Activated CD4-positive, alpha-beta T cell treated with anti-CD3 and anti-CD28 coated beads, Interleukin-2, amount 50 U/mL, for 1 hour (primary cell): ENCODE results near the gene DNHD1.

Source experiments
- DNase-seq: peaks from one replicate; pipeline ENCODE4 v3.0.0-alpha.2; 2020

DNHD1 gene

GRCh38 chr11:6497069-6497839, at the start of gene DNHD1:
Gene DNHD1 (plus strand): TSS chr11:6497280. CDS start chr11:6498216, 936 bp downstream.
- no peak for DNase-seq

DNA sequence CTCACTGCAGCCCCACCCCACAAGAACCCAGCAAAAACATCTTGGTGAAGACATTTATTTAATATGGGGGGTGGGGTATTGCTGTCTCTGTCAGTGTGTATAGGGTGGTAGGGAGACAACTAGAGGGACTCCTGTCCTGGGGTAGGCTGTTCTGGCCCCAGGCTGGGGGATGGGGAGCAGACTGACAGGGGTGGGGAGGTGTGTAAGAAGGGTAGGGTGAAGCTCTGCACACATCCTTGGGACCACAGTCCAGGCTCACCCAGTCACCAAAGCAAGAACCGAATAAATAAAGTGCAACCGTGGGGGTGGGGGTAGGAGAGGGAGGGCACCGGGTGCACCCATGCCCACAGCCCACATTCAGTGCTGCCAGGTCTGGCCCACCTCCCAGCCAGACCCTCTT, 48.5 kb upstream of the DNHD1 start:
- DNase-seq = no peak

- no peak for DNase-seq
Observed at GRCh38 chr11:6452219-6452618, 44.9 kb upstream of the DNHD1 start.

- DNase-seq = no peak
Observed at GRCh38 chr11:6453152-6453551, 43.9 kb upstream of the DNHD1 start.

- no peak for DNase-seq
Observed at GRCh38 chr11:6455070-6455469, 42.0 kb upstream of the DNHD1 start.

GRCh38 chr11:6456361-6457073, 40.6 kb upstream of the DNHD1 start:
- DNase-seq = no peak

- no peak for DNase-seq
Observed at GRCh38 chr11:6457581-6458320, 39.3 kb upstream of the DNHD1 start.

- DNase-seq = no peak
Observed at GRCh38 chr11:6458352-6459098, 38.6 kb upstream of the DNHD1 start.

DNA sequence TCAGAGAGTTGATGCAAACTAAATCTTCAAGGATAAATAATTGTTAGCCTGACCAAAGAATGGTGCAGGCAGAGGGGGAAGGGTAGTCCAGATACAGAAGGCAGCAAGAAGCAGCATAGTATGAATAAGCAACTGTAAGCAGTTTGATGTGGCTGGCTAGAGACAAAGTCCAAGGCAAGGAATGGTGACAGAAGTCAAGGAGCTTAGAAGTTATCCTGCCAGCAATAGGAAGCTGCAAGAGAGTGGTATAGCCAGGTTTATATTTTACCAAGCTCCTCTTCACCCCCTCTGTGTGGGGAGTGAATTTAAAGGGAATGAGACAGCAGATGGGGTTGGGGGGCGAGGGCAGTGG, 38.0 kb upstream of the DNHD1 start:
- DNase-seq = no peak

DNA sequence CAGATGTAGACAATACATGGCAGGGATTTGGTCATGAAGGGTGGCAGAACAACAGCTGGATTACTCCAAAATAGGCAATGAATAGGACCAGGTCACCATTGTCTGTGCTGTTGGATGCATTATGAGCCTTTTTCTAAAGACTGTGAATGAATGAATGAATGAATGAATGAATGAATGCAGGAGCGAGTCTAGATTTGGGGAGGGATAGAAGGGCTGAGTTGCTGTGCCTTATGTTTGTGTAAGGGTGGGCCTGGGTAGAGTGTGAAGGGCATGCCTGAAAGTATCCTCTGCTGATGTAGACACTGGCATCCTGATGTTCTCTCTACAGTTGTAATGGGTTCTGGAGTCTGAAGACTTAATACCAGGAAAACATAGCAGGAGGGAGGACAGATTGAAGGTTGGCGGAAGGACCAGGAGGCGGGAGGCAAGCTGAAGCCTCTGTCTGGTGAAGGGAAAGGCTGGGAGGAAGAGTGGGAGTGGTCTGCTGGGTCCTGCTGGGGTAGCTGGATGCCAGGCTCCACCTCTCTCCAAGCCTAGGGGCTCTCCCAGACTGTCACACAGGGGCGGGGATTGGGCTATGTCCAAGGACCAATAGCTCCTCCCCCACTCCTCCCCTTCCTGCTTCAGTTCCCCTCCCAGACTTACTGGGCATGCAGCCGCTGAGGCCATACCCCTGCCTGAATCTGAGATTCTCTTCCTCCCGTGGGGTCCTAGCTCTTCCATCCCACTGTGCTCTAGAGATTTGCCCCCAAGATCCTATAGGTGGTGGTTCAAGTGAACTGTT, 28.2 kb upstream of the DNHD1 start:
- DNase-seq = no peak

DNA sequence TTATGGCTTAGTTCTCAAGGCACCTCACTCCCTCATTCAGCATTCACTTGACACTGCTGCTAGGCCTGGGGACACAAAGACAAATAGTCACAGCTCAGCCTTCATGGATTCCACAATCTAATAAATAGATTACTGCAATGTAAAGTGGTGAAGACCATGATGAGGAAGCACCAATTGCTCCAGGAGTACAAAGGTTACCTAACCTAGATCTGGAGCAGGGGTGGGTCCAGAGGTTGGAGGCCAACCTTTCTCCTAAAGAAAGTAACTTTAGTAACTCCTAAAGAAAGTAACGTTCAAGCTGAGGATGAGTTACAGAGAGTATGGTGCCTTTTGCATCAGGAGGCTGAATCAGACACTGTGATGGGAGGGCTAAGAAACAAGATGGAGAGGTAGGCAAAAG, 27.5 kb upstream of the DNHD1 start:
- no peak for DNase-seq

DNA sequence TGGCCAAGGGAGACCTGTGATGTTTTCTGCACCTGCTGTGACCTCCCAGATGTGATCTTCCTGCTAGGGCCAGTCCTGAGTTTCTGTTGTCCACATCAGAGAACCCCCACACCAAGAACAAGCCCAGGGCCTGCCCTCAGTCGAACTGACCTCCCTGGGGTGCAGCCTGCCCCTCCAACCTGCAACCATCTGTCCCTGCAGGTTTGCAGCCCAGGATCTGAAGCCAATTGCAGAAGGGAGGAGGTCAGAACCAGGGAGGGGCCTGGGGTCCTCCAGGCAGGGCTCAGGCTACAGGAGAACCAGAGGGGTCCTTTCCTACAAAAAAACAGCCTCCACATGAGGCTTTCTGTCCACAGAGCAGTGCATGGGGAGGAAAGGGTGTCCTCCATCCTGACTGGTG, 24.1 kb upstream of the DNHD1 start:
- DNase-seq = no peak

DNA sequence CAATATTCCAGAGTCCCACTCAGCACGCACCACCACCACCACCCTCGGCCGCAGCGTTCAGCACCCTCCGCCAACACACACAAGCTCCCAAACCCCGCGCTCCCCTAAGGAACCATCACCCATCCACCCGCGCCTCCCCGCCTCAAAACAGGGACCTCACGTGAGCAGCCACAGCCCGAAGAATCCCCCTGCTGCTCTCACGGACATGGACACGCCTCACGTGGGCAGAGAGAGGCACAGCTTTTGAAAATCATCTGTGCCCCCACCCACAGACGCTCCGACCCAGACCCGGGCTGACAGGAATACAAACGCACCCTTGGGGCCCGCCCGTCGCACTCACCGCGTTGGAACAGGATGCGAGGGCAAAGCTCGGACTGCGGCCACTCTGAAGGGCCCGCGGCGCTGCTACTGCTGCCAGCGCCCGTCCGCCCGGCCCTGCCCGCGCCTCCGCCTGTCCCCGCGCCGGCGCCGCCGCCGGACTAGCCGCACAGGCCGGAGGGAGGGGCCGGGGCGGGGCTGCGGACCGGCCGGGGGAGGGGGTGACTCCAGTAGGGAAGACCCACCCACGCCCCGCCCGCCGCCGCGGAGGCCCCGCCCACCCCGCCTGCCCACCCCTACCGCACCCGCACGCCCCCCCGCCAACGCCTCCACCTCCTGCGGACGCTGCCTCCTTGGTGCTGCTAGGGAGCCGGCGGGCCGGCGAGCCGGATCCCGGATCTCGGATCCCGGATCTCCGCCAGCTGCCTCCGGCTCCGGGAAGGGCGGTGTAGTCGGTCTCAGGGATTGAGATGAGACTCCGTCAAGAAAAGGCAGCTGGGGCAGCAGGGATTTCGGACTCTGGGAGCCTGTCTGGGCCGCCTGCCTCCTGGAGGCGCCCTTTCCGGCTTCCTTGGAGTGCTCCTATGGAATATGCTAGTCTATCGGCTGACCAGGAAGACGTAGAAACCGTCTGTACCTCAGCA, 23.3 kb upstream of the DNHD1 start, which contains the start of gene TRIM3:
TSS of gene TRIM3 (minus strand) at position 491 of the 962 bp plus-strand sequence. CDS start 8,246 bp downstream, outside the sequence.
- DNase-seq = peak; percentile 69

GRCh38 chr11:6474413-6474792, 22.7 kb upstream of the DNHD1 start:
- DNase-seq = no peak

GRCh38 chr11:6474806-6475500, 22.1 kb upstream of the DNHD1 start:
- DNase-seq = no peak

DNA sequence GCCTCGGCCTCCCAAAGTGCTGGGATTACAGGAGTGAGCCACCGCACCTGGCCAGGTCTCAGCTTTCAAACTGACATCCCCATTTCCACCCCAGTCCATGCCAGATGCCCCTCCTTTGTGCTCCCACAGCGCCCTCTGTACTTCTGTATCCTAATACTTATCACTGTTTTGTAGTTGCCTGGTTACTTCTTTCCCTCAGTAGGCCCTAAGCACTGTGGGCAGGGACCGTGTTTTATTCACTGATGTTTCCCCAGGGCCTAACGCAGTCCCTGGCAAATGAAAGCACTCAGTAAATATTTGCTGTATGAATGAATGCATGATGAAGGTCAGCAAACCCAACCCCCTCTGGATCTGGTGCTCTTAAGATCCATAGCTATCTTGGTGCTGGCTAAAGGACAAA, 21.1 kb upstream of the DNHD1 start:
- DNase-seq = no peak

DNA sequence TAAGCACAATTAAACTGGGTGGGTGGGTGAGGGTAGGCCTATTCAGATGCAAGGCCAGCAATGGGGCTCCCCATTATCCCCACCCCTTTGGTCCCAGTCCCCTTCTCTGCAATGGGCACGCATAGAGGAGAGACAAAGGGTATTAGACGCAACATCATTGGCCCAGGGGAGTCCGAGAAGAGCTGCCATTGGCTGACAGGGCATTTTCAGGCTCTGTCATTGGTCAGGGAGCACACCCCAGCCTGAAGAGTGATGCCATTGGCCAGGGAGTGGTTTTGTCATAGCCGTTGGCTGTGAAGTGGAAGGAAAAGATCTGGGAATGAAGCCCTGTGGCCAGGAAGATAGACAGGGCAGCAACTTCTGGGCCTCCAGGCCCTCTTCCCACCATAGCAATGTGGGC, 20.5 kb upstream of the DNHD1 start:
- DNase-seq = no peak

GRCh38 chr11:6480299-6480914, 16.7 kb upstream of the DNHD1 start:
- DNase-seq = no peak

- peak; percentile 96 for DNase-seq
Observed at GRCh38 chr11:6481012-6481923, 15.8 kb upstream of the DNHD1 start, which contains the start of the genes ARFIP2 and TIMM10B. Gene ARFIP2 (minus strand): TSS chr11:6481331. CDS start chr11:6480421, 910 bp downstream. Gene TIMM10B (plus strand): TSS chr11:6481501. CDS start chr11:6481517, 16 bp downstream.
